ENCODE data around the gene FAM83G.

Gene FAM83G

DNA sequence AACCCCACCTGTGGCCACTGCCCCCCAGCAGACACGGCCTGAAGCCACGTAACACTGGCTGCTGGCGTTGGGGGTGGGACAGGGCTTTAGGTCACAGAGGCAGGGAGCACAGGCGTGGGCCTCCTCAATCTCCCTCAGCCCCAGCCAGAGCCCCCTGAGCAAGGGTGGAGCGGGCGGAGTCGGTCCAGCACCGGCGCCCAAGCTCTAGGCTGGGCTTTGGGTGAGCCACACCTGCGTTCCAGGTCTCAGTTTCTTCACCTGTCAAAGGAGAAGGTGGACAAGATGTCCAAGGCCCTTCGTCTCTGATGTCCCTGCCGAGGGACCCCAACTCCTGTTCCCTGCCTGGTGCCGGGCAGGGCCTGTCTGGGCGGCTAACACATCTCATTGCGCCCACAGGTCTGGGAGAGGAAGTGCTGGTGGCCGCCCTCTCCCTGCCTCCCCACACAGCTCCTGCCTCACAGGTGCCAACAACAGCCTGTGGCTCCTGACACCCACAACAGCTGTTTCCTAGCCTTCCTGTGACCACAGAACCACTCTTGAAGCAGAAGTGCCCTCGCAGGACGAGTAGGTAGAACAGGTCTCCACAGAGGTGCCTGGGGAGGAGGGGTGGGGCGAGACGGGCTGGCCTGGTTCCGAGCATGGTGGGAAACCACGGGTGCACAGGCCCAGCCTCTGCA, 12.0 kb downstream of the FAM83G start:
- TF ChIP-seq, protein P1, sequence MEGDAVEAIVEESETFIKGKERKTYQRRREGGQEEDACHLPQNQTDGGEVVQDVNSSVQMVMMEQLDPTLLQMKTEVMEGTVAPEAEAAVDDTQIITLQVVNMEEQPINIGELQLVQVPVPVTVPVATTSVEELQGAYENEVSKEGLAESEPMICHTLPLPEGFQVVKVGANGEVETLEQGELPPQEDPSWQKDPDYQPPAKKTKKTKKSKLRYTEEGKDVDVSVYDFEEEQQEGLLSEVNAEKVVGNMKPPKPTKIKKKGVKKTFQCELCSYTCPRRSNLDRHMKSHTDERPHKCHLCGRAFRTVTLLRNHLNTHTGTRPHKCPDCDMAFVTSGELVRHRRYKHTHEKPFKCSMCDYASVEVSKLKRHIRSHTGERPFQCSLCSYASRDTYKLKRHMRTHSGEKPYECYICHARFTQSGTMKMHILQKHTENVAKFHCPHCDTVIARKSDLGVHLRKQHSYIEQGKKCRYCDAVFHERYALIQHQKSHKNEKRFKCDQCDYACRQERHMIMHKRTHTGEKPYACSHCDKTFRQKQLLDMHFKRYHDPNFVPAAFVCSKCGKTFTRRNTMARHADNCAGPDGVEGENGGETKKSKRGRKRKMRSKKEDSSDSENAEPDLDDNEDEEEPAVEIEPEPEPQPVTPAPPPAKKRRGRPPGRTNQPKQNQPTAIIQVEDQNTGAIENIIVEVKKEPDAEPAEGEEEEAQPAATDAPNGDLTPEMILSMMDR (IDR thresholded peaks at IDR 0.05; ENCODE audit: low read depth, low read length, missing control alignments) = no peak
- Histone ChIP-seq H3K36me3 (replicated peaks) (peaks cover 1% of the 10 kb centered on the region), H3K27me3 (replicated peaks) (no peaks in the 10 kb centered on the region), H3K27ac (no peak overlapping the region), H3K4me3 (ENCODE audit: low read depth, low read length) (no peak overlapping the region)
- in situ Hi-C loops (cut with HindIII; ENCODE audit: low pct_ligation_motif_present, low sequenced_read_pairs) = no loop called here
- no peak for DNase-seq

DNA sequence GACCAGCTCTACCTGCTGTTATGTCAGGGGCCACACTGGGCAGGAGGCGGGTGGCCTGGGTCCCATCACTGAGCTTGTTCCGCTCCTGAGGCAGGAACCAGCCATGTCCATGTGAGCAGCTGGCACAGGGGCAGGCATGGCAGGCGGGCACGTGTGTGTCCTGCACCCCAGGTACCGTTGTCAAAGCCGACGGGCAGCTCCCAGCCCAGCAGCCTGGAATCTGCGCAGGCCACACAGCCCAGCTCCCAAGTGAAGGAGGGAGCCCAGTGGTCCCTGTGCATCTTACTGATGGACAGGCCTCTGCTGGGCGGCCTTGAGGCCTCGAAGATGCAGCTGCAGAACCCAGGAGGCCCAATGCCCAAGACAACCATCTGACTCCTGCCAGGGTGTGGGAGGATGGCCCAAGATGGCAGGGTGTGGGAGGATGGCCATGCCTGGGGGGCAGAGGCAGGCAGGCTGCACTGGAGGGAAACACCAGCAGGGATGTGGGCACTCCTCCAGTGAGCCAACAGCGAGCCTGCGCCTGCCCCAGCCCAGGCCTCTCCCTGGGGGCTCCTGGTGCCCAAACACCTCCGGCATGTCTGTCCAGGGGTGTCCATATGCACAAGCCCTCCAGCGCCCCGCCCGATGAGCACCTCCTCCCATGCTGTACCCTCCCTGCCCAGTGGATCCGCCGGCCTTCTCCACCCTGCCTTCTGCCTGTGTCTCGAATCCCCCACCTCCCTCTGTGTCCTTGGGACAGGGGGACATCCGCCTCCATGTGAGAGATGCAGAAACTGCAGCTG, 12.8 kb downstream of the FAM83G start:
- Histone ChIP-seq H3K27me3 (replicated peaks) (no peaks in the 10 kb centered on the region), H3K36me3 (replicated peaks) (peaks cover 7% of the 10 kb centered on the region), H3K4me3 (ENCODE audit: low read depth, low read length) (no peak overlapping the region), H3K27ac (no peak overlapping the region)
- TF ChIP-seq, protein P1 (IDR thresholded peaks at IDR 0.05; ENCODE audit: low read depth, low read length, missing control alignments) = no peak
- no peak for DNase-seq
- in situ Hi-C loops (cut with HindIII; ENCODE audit: low pct_ligation_motif_present, low sequenced_read_pairs) = no loop called here

DNA sequence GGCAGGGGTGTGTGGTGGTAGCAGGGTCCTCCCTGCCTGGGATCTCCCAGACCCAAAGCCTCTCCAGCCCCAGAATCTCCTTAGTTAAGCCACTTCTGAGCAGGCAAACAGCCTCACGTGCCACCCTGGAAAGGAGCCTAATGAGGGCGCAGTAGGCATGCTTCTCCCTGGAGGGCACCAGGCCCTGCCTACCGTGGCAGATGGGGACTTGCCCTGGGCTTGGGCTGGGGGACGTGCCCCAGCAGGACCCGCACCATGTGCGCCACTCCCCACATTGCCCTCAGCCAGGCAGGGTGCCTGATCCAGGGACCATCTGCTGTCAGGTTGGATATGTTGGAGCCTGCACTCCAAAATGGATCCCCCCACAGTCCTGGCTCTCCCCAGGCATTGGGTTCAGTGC, 14.2 kb downstream of the FAM83G start:
- Histone ChIP-seq H3K4me3 (ENCODE audit: low read depth, low read length) (no peak overlapping the region), H3K27ac (no peak overlapping the region), H3K27me3 (replicated peaks) (no peaks in the 10 kb centered on the region), H3K36me3 (replicated peaks) (peaks cover 7% of the 10 kb centered on the region)
- in situ Hi-C loops (cut with HindIII; ENCODE audit: low pct_ligation_motif_present, low sequenced_read_pairs) = no loop called here
- no peak for DNase-seq
- TF ChIP-seq, protein P1 (IDR thresholded peaks at IDR 0.05; ENCODE audit: low read depth, low read length, missing control alignments) = no peak

DNA sequence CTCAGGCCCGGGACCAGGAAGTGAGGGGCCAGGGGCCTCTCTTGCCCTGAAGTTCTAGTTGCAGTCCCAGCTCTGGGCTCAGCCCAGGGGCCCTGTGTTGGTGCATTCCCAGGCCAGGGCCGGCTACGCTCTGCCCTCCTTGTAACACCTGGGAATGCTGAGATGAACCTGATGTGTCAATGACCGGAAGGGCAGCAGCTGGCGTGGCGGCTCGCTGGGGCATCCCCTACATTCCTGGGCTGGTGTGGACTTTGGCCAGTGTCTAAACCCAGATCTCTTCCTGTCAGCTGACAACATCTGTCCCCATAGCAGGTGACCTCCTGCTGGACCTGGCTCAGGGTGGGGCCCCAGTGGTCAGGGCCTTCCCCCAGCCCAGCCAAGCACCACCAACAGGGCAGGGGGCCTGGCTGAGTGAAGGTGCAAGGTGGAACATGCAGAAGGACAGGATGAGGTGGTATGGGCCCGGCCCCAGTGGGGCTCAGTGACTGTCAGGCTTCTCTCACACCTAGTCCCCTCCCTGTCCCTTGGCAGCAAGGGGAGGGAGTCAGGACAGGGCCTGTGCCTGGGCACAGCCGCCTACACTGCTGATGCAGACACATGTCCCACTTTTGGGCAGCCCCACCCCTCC, 15.9 kb downstream of the FAM83G start:
- in situ Hi-C loops (cut with HindIII; ENCODE audit: low pct_ligation_motif_present, low sequenced_read_pairs) = no loop called here
- Histone ChIP-seq H3K27ac (no peak overlapping the region), H3K36me3 (replicated peaks) (peaks cover 7% of the 10 kb centered on the region), H3K4me3 (ENCODE audit: low read depth, low read length) (no peak overlapping the region), H3K27me3 (replicated peaks) (no peaks in the 10 kb centered on the region)
- DNase-seq = no peak
- TF ChIP-seq, protein P1 (IDR thresholded peaks at IDR 0.05; ENCODE audit: low read depth, low read length, missing control alignments) = no peak

DNA sequence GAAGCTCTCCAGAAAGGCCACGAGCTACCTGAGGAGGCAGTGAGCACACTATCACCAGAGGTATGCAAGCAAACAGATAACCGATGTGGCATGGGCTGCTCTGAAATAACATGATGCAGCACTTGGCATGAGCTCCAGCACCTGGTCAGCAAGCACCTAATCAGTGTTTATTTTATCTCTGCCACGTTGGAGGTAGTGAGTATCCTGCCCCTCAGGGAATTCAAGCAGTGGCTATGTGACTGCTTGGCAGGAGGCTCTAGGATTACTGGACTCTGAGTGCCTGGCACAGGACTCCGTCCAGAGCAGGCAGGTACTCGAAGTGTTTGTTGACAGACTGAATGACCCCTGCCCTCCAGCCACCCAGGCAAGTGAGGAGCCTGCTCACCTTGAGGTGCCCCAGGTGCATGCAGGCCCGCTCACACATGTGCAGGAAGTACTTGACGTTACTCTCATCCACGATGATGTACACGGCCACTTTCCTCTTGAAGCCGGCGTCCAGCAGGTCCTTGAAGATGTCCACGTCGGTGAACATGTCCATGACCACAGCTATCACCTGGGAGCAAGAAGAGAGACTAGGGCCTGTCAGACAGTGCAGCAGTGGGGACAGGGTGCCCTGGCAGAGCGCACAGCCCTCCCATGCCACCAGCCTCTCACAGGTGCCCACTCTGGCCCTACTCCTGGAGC, 16.6 kb downstream of the FAM83G start:
- no peak overlapping the region for H3K27ac ChIP-seq
- in situ Hi-C loops (cut with HindIII; ENCODE audit: low pct_ligation_motif_present, low sequenced_read_pairs) = no loop called here
- no peaks in the 10 kb centered on the region for H3K27me3 ChIP-seq (replicated peaks)
- H3K4me3 ChIP-seq (ENCODE audit: low read depth, low read length) = no peak overlapping the region
- no peak for DNase-seq
- H3K36me3 ChIP-seq (replicated peaks) = peaks cover 7% of the 10 kb centered on the region
- TF ChIP-seq, protein P1 (IDR thresholded peaks at IDR 0.05; ENCODE audit: low read depth, low read length, missing control alignments) = no peak

Measured in brain microvascular endothelial cell (primary cell).